Effector memory CD8-positive, alpha-beta T cell (primary cell): Measurements from ENCODE around the gene ABCC4.

ENCODE experiments used
- ATAC-seq: fragments of 150-1000 bp; cut with Tn5 transposase; replicated peaks from 2 replicates; pipeline ENCODE4 v1.10.0; 2021; ENCODE audit warnings: mild to moderate bottlenecking, moderate library complexity
- DNase-seq, 3 experiments: peaks; one replicate each; pipeline ENCODE4 v3.0.0; 2021
- H3K27ac Mint-ChIP-seq, 2 donors: one replicate each; pipeline ENCODE4 v1.8.0; 2022; ENCODE audit warnings: mild to moderate bottlenecking in 2 of 2, mixed read lengths in 2 of 2, moderate library complexity in 2 of 2
- H3K27me3 Mint-ChIP-seq, 2 donors: one replicate each; pipeline ENCODE4 v1.8.0; 2022; ENCODE audit warnings: mixed read lengths in 2 of 2
- H3K36me3 Mint-ChIP-seq: one replicate; pipeline ENCODE4 v1.8.0; 2022; ENCODE audit warnings: mild to moderate bottlenecking, moderate library complexity, mixed read lengths; ENCODE audit not compliant: insufficient read depth
- H3K4me1 Mint-ChIP-seq, 2 donors: one replicate each; pipeline ENCODE4 v1.8.0; 2022; ENCODE audit warnings: low read depth in 2 of 2, mixed read lengths in 2 of 2
- H3K4me3 Mint-ChIP-seq, 2 donors: one replicate each; pipeline ENCODE4 v1.8.0; 2022; ENCODE audit warnings: mild to moderate bottlenecking in 2 of 2, mixed read lengths in 2 of 2, moderate library complexity in 2 of 2
- H3K9me3 Mint-ChIP-seq, 2 donors: one replicate each; pipeline ENCODE4 v1.8.0; 2022; ENCODE audit warnings: mixed read lengths in 2 of 2

Gene ABCC4

GRCh38 chr13:94988654-94989053 is 312.6 kb downstream of the ABCC4 start:
- no peak overlapping the region for H3K27ac Mint-ChIP-seq
- H3K27me3 Mint-ChIP-seq = peaks cover 7 to 25% of the 10 kb centered on the region in 2 donors
- no peaks in the 10 kb centered on the region for H3K36me3 Mint-ChIP-seq
- H3K9me3 Mint-ChIP-seq = no peaks in the 10 kb centered on the region
- ATAC-seq (no peak), DNase-seq (no peak)
- no peak overlapping the region for H3K4me3 Mint-ChIP-seq
- no peaks in the 10 kb centered on the region for H3K4me1 Mint-ChIP-seq

DNA sequence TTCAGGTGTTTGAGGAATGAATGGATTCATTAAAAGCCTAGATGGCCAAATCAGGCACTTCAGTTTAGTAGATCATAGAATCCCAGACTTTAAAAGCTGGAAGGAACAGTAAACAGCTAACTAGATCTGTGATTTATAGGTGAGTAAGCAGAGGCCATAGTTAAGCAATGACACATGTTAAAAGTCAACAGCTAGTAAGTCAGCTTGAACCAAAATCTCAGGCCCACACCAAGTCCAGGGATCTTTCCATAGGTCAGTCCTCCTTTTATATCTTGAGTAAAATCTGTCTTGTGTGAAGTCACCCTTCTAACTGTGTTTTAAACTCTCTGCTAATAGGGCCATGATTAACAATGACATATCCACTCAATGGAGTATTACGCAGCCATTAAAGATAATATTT is 313.4 kb downstream of the ABCC4 start:
- no peak overlapping the region for H3K27ac Mint-ChIP-seq
- no peaks in the 10 kb centered on the region for H3K9me3 Mint-ChIP-seq
- no peak overlapping the region for H3K4me3 Mint-ChIP-seq
- H3K4me1 Mint-ChIP-seq = no peaks in the 10 kb centered on the region
- H3K36me3 Mint-ChIP-seq = no peaks in the 10 kb centered on the region
- DNase-seq (no peak), ATAC-seq (no peak)
- H3K27me3 Mint-ChIP-seq = peaks cover 7 to 17% of the 10 kb centered on the region in 2 donors

- no peaks in the 10 kb centered on the region for H3K36me3 Mint-ChIP-seq
- DNase-seq = no peak
- H3K27me3 Mint-ChIP-seq = peaks cover 7 to 17% of the 10 kb centered on the region in 2 donors
Measured at GRCh38 chr13:94987081-94987480, 314.2 kb downstream of the ABCC4 start.

GRCh38 chr13:94984958-94985357 is 316.3 kb downstream of the ABCC4 start:
- no peaks in the 10 kb centered on the region for H3K4me1 Mint-ChIP-seq
- H3K36me3 Mint-ChIP-seq = no peaks in the 10 kb centered on the region
- peaks cover 4% of the 10 kb centered on the region in 2 donors for H3K27me3 Mint-ChIP-seq

More at GRCh38 chr13:94987081-94987480, 314.2 kb downstream of the ABCC4 start:
- Mint-ChIP-seq H3K4me1 (no peaks in the 10 kb centered on the region), H3K9me3 (no peaks in the 10 kb centered on the region), H3K27ac (no peak overlapping the region), H3K4me3 (no peak overlapping the region)
- no peak for ATAC-seq

GRCh38 chr13:94978516-94978915 is 322.7 kb downstream of the ABCC4 start:
- no peak for ATAC-seq
- Mint-ChIP-seq H3K9me3 (peaks cover 0 to 7% of the 10 kb centered on the region in 2 donors), H3K4me1 (no peaks in the 10 kb centered on the region), H3K27ac (no peak overlapping the region), H3K27me3 (peaks cover 5 to 10% of the 10 kb centered on the region in 2 donors), H3K36me3 (no peaks in the 10 kb centered on the region), H3K4me3 (no peak overlapping the region)
- DNase-seq = no peak

More at GRCh38 chr13:94984958-94985357, 316.3 kb downstream of the ABCC4 start:
- H3K4me3 Mint-ChIP-seq = no peak overlapping the region
- no peak overlapping the region for H3K27ac Mint-ChIP-seq
- ATAC-seq (no peak), DNase-seq (no peak)
- no peaks in the 10 kb centered on the region for H3K9me3 Mint-ChIP-seq

DNA sequence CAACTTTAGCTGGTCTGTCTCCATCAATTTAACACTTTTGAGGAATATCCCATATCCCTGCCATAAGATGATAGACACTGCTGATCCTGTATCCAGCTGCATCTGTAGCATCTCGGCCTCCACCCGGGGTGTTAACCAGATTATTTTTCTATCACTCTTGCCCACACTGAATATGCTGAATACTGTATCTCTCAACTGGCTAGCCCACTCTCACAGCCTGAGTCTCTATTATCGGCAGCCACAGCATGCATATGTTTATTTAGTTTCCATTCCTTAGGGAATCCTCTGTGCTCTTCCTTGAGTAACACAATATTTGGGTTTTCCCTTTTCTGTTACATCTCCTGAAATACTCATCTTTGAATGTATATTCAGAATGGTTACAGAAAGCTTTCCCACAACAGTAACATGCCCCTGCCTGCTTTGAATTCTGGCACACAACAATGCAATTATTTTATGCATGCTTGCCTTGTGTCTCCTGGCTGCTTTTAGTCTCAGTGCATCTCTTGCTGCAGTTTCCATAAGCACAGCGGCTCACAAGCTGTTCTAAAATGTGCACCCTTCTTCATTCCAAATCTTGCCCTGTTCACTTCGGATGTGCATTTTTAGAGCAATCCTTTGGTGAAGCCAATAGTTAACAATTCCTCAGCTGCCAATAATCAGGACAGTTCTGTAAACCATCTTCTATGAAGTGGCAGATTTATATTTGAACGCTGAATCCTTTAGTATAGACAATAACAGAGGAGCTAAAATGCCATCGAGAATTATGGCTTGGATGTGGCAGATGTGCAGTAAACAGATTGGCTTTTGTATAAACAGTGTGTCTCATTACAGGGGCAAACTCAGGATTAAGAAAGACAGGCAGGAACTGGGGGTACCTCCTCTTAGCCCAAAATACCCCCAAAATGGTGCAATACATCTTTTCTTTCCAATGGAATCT is 327.0 kb downstream of the ABCC4 start:
- Mint-ChIP-seq H3K4me3 (no peak overlapping the region), H3K27me3 (peaks cover 16 to 19% of the 10 kb centered on the region in 2 donors), H3K36me3 (no peaks in the 10 kb centered on the region), H3K9me3 (peaks cover 0 to 7% of the 10 kb centered on the region in 2 donors), H3K4me1 (no peaks in the 10 kb centered on the region), H3K27ac (no peak overlapping the region)
- ATAC-seq (no peak), DNase-seq (no peak)

DNA sequence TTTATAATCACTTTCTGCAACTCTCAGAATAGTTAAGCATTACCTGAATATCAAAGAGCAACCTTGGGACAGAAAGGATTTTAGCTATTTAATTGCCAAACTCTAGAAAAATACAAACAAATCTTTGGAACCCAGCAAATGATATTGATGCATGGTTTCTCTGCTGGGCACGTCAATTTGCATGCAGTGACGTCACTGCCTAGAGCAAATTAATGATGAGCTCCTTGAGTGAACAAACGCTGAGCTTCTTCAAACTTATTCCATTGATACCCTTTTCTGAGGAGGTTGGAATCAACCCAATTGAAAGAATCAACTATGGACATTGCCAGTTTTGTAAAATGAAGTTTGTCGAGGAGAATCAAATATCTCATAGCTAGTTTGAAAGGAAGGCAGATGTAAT is 329.0 kb downstream of the ABCC4 start:
- H3K4me3 Mint-ChIP-seq = no peak overlapping the region
- DNase-seq = no peak
- peaks cover 27 to 31% of the 10 kb centered on the region in 2 donors for H3K27me3 Mint-ChIP-seq
- no peak overlapping the region for H3K27ac Mint-ChIP-seq
- H3K9me3 Mint-ChIP-seq = peaks cover 0 to 7% of the 10 kb centered on the region in 2 donors
- no peak for ATAC-seq
- no peaks in the 10 kb centered on the region for H3K4me1 Mint-ChIP-seq
- no peaks in the 10 kb centered on the region for H3K36me3 Mint-ChIP-seq
